ENCODE results near the gene SYCE3.

SYCE3 gene

GRCh38 chr22:50584106-50585096 is 21.7 kb upstream of the SYCE3 start:
- no peak overlapping the region for H3K4me3 ChIP-seq (ENCODE audit: low read depth, low read length)
- TF ChIP-seq CTCF (IDR thresholded peaks at IDR 0.05; ENCODE audit: borderline replicate concordance, insufficient read depth, low read depth, low read length) = no peak

DNA sequence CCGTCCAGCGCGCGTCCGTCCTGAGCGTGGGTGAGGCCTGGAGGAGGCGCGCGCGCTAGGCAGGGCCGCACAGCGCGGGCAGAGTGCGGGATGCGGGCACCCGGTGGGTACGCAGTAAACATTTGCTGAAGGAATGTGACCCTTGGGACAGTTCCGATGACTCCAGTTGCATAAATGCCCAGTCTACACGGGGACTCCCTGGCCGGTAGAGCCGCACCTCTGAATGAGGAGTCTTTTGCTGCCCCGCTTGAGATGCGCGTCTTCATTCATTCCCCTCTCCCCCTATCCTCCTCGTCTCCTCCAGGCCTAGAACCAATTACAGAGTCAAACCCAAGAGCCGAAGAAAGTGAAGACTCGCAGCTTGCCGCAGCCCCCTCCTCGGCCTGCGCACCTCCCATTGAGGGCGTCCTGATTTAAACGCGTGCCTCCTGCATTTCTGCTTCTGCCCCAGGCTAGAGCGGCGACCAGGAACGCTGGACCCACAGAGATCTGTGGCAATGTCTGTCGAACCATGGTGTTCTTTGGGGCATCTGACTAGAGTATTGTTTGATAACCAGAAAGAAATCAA is 20.7 kb upstream of the SYCE3 start:
- H3K4me3 ChIP-seq (ENCODE audit: low read depth, low read length) = peak overlapping the region; percentile 93
- no peak for TF ChIP-seq CTCF (IDR thresholded peaks at IDR 0.05; ENCODE audit: borderline replicate concordance, insufficient read depth, low read depth, low read length)

DNA sequence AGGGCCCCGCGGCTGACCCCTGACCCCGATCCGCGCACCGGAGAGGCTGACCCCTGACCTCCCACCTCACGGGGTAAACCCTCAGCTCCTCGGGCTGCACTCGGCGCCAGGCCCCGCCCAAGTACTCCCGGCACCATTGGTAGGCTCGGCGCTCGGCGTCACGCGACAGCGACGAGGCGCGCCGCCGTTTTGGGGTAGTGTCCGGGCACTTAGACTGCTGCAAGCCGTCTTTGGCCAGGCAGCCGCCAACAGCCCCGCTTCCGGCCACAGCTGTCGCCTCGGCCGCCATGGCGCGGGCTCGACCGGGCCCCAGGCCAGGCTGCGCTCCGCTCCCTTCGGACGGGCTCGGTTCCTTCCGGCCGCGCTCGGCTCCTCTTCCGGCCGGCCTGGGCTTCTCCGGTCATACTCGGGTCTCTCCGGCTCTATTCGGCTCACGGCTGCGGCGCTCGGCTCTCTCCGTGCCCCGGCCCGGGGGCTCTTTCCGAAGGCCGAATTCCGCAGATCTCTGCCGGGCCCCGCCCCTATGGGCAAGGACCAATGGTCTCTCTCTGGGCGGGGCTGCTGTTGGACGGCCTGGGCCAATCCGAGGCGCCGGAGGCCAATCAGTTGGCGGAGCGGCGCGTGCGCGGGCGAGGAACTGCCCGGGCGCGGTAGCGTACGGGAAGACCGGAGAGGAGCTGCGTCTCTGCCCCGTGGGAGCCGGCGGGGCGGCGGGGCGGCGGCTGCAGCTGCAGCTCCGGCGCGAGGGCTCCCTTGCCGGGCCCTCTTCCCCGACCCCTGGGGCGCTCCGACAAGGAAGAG is 20.0 kb upstream of the SYCE3 start, which contains the start of gene CHKB:
CHKB (minus strand) TSS at position 357 of the 801 bp plus-strand sequence; CDS start at position 289, 68 bp downstream.
- peak within 1 kb of the TSS; percentile 95 for H3K4me3 ChIP-seq (ENCODE audit: low read depth, low read length)
- TF ChIP-seq CTCF (IDR thresholded peaks at IDR 0.05; ENCODE audit: borderline replicate concordance, insufficient read depth, low read depth, low read length) = no peak

GRCh38 chr22:50581950-50582492 is 19.3 kb upstream of the SYCE3 start:
- TF ChIP-seq CTCF (IDR thresholded peaks at IDR 0.05; ENCODE audit: borderline replicate concordance, insufficient read depth, low read depth, low read length) = no peak
- H3K4me3 ChIP-seq (ENCODE audit: low read depth, low read length) = peak overlapping the region; percentile 95

GRCh38 chr22:50581031-50581949 is 18.6 kb upstream of the SYCE3 start:
- no peak for TF ChIP-seq CTCF (IDR thresholded peaks at IDR 0.05; ENCODE audit: borderline replicate concordance, insufficient read depth, low read depth, low read length)
- H3K4me3 ChIP-seq (ENCODE audit: low read depth, low read length) = peak overlapping the region; percentile 95

- no peak for TF ChIP-seq CTCF (IDR thresholded peaks at IDR 0.05; ENCODE audit: borderline replicate concordance, insufficient read depth, low read depth, low read length)
- no peak overlapping the region for H3K4me3 ChIP-seq (ENCODE audit: low read depth, low read length)
These were observed 17.0 kb upstream of the SYCE3 start for GRCh38 chr22:50579752-50580151.
